GM10248 (cell line): Measurements from ENCODE around the gene GCNA.
"Not testable (repeated sequence)": the region's sequence is repeated elsewhere in the genome, so short reads cannot be mapped to it uniquely, and the experiment has no call there.

ENCODE experiments used
- CTCF ChIA-PET: fragments of 300-600 bp; sonication (Branson Sonifier 250); formaldehyde crosslinking; extraction: SDS; loops from one replicate; lab custom pipeline; 2021; ENCODE audit warnings: antibody characterized with exemption; lab: Yijun Ruan, JAX
- POLR2A ChIA-PET: fragments of 350-650 bp; sonication (Branson Sonifier 250); formaldehyde crosslinking; extraction: SDS; loops from one replicate; lab custom pipeline; 2020; ENCODE audit warnings: antibody characterized with exemption; lab: Yijun Ruan, JAX
- DNase-seq: peaks from one replicate; pipeline ENCODE4 v3.0.0; 2012; ENCODE audit errors: extremely low spot score
- CTCF ChIP-seq: IDR thresholded peaks from 2 replicates; pipeline ENCODE4 v1.5.1; 2012; ENCODE audit warnings: mild to moderate bottlenecking, low read depth; ENCODE audit errors: extremely low read depth, missing control alignments, control extremely low read depth

GCNA gene

GRCh38 chrX:71637848-71638247 is 59.6 kb downstream of the GCNA start:
- no peak for TF ChIP-seq CTCF
- DNase-seq, result no peak
- POLR2A ChIA-PET, result no interaction called here
- CTCF ChIA-PET, result interaction anchor here (1.1 kb wide), 1 partner anchor 11 kb away, joined by 3 read pairs; no protein-coding TSS in a partner anchor

GRCh38 chrX:71638409-71638808 is 60.2 kb downstream of the GCNA start:
- ChIA-PET POLR2A (no interaction called here), CTCF (no interaction called here)
- TF ChIP-seq CTCF, result no peak
- no peak for DNase-seq

GRCh38 chrX:71640002-71640401 is 61.8 kb downstream of the GCNA start:
- TF ChIP-seq CTCF, result no peak
- ChIA-PET CTCF (no interaction called here), POLR2A (interaction anchor here (0.5 to 0.7 kb wide), 2 partner anchors 21 to 58 kb away, joined by 3 to 4 read pairs; no protein-coding TSS in a partner anchor)
- no peak for DNase-seq

- POLR2A ChIA-PET, DNase-seq, CTCF ChIA-PET: not testable (repeated sequence)
These were observed 66.2 kb downstream of the GCNA start for GRCh38 chrX:71644406-71644805.

GRCh38 chrX:71650333-71650969 is 72.2 kb downstream of the GCNA start:
- POLR2A ChIA-PET, result no interaction called here
- CTCF ChIA-PET, result interaction anchor here (0.9 to 3.5 kb wide), 7 partner anchors 8 to 116 kb away, joined by 3 to 13 read pairs (median 6); partner anchors contain the start of gene CXCR3
- no peak for DNase-seq
- peak; percentile 58 for TF ChIP-seq CTCF

GRCh38 chrX:71652405-71652804 is 74.2 kb downstream of the GCNA start:
- ChIA-PET CTCF (interaction anchor here (0.8 to 3.5 kb wide), 9 partner anchors 10 to 235 kb away, joined by 3 to 10 read pairs (median 4); partner anchors contain the start of gene CXCR3), POLR2A (interaction anchor here (0.5 kb wide), 1 partner anchor 67 kb away, joined by 3 read pairs; no protein-coding TSS in a partner anchor)
- no peak for DNase-seq
- TF ChIP-seq CTCF, result peak; percentile 40

- ChIA-PET POLR2A (no interaction called here), CTCF (no interaction called here)
- no peak for TF ChIP-seq CTCF
- no peak for DNase-seq
These were observed 75.1 kb downstream of the GCNA start for GRCh38 chrX:71653344-71653743.
